Nephron progenitor cell (in vitro differentiated cells): Measurements from ENCODE around the gene RASA2.
A peak's percentile ranks its signal among the peaks of the same experiment; 100 is the strongest.

Experiments
- DNase-seq: peaks from one replicate; pipeline ENCODE4 v3.0.0; 2021
- H3K27ac Mint-ChIP-seq: 2 replicates; pipeline ENCODE4 v1.8.0; 2021; ENCODE audit warnings: mild to moderate bottlenecking, moderate library complexity, mixed read lengths
- H3K27me3 Mint-ChIP-seq: 2 replicates; pipeline ENCODE4 v1.8.0; 2021; ENCODE audit warnings: mild to moderate bottlenecking, low read depth, mixed read lengths; ENCODE audit not compliant: poor library complexity
- H3K36me3 Mint-ChIP-seq: 2 replicates; pipeline ENCODE4 v1.8.0; 2021; ENCODE audit warnings: low read depth, mixed read lengths
- H3K4me1 Mint-ChIP-seq: 2 replicates; pipeline ENCODE4 v1.8.0; 2021; ENCODE audit warnings: mixed read lengths
- H3K4me3 Mint-ChIP-seq: 2 replicates; pipeline ENCODE4 v1.8.0; 2021; ENCODE audit warnings: mild to moderate bottlenecking, moderate library complexity, mixed read lengths
- H3K9me3 Mint-ChIP-seq: 2 replicates; pipeline ENCODE4 v1.8.0; 2021; ENCODE audit warnings: mild to moderate bottlenecking, moderate library complexity, mixed read lengths
- TF ChIP-seq, protein P1 (sequence below): fragments of 200-600 bp; sonication (generic); IDR thresholded peaks from 2 replicates; pipeline ENCODE4 v1.5.0; 2021; ENCODE audit warnings: antibody characterized with exemption

The RASA2 gene

DNA sequence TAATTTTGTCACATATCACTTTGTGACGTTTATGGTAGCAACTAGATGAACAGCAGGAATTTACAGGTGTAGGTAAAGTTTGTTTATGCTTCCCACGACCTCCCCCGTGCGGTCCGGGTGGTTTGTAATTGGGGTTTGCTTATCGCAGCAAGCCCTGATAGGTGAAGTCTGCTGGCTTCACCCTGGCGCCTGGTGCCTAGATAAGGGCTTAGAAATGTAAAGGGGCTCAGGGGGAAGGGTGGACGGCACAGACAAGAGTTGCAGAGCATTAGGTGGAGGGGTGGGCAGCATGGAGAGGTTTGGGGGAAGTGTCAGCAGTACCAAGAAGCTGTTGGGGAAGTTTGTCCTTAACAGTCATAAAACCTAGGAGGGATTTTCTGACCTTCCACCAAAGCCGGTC is 143.1 kb downstream of the RASA2 start:
- peaks cover 5% of the 10 kb centered on the region for H3K4me1 Mint-ChIP-seq
- H3K36me3 Mint-ChIP-seq, result peaks cover 5% of the 10 kb centered on the region
- H3K27ac Mint-ChIP-seq, result no peak overlapping the region
- no peak overlapping the region for H3K4me3 Mint-ChIP-seq
- peaks cover 22% of the 10 kb centered on the region for H3K9me3 Mint-ChIP-seq
- H3K27me3 Mint-ChIP-seq, result peaks cover 13% of the 10 kb centered on the region
- DNase-seq, result no peak
- TF ChIP-seq, protein P1, sequence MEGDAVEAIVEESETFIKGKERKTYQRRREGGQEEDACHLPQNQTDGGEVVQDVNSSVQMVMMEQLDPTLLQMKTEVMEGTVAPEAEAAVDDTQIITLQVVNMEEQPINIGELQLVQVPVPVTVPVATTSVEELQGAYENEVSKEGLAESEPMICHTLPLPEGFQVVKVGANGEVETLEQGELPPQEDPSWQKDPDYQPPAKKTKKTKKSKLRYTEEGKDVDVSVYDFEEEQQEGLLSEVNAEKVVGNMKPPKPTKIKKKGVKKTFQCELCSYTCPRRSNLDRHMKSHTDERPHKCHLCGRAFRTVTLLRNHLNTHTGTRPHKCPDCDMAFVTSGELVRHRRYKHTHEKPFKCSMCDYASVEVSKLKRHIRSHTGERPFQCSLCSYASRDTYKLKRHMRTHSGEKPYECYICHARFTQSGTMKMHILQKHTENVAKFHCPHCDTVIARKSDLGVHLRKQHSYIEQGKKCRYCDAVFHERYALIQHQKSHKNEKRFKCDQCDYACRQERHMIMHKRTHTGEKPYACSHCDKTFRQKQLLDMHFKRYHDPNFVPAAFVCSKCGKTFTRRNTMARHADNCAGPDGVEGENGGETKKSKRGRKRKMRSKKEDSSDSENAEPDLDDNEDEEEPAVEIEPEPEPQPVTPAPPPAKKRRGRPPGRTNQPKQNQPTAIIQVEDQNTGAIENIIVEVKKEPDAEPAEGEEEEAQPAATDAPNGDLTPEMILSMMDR, result no peak

DNA sequence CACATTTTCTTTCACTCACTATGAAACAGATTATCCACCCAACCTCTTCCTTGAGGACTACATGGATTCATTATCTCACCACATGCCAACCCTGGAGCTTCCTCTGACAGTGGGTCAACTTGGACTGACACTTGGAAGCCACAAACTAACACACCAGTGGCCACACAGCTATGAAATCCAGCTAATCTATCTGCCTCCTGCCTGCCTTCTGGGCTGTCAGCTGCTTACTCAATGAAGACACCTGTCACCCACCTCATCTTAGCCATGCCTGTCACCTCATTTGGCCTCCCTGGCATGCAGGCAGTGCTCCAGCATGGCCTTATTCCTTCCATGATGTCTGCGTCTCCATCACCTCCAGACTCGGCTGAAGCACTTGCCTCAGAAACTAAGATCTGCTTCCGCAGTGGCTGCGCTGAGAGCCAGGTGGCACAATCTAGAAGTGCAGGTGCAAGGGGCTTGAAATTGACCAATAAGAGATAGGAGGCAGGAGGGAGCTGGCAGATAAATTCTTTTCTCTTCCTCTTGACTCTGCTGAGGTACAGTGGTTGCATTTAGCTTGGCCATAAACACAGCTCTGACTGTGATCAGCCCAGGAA is 146.1 kb downstream of the RASA2 start:
- H3K27ac Mint-ChIP-seq, result no peak overlapping the region
- peaks cover 5% of the 10 kb centered on the region for H3K36me3 Mint-ChIP-seq
- TF ChIP-seq, protein P1, result no peak
- peaks cover 12% of the 10 kb centered on the region for H3K27me3 Mint-ChIP-seq
- peaks cover 18% of the 10 kb centered on the region for H3K9me3 Mint-ChIP-seq
- peaks cover 5% of the 10 kb centered on the region for H3K4me1 Mint-ChIP-seq
- DNase-seq, result no peak
- no peak overlapping the region for H3K4me3 Mint-ChIP-seq

DNA sequence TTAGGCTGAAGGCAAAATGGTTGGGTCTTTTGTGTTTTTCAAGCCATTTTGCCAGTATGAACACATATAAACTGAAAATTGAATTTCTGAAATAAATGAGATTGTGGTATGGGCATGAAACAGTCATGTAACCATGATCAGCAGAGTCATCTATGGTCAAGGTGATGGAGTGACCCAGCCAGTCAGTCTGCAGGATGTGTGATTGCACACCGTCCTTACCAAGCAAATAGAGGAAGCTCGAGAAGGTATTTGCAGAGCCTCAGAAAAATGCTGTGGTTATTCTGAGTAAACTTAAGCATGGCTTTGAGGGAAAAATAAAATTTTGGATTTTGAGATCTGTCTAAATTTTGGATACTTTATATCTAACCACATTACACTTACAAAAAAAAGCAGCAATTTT is 155.4 kb downstream of the RASA2 start:
- Mint-ChIP-seq H3K9me3 (no peaks in the 10 kb centered on the region), H3K4me3 (no peak overlapping the region), H3K36me3 (no peaks in the 10 kb centered on the region), H3K27me3 (peaks cover 5% of the 10 kb centered on the region), H3K4me1 (no peaks in the 10 kb centered on the region), H3K27ac (no peak overlapping the region)
- TF ChIP-seq, protein P1, result no peak
- DNase-seq, result no peak

DNA sequence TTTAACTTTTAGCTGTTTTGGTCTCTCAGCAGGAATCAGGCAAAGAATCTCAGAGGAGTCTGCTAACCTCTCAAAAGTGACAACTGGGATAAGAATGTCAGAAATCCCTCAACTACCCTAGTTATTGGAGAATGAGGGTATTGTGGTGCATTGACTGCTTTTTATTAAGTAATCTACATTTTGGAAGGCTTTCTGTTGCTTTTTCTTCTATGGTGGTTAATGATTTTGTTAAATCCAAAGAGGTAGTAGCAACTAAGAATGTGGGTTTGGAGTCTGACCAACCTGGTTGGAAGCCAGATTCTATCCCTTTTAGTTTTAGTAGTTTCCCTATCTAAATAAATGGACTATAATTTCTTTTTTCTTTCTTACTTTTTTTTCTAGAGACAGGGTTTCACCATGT is 156.6 kb downstream of the RASA2 start:
- Mint-ChIP-seq H3K27me3 (peaks cover 5% of the 10 kb centered on the region), H3K36me3 (no peaks in the 10 kb centered on the region), H3K4me1 (peaks cover 2% of the 10 kb centered on the region), H3K4me3 (no peak overlapping the region), H3K27ac (no peak overlapping the region), H3K9me3 (no peaks in the 10 kb centered on the region)
- TF ChIP-seq, protein P1, result no peak
- no peak for DNase-seq

- H3K27me3 Mint-ChIP-seq, result peaks cover 2% of the 10 kb centered on the region
- peaks cover 6% of the 10 kb centered on the region for H3K4me1 Mint-ChIP-seq
- no peak overlapping the region for H3K4me3 Mint-ChIP-seq
- no peaks in the 10 kb centered on the region for H3K36me3 Mint-ChIP-seq
- TF ChIP-seq, protein P1, result no peak
- no peaks in the 10 kb centered on the region for H3K9me3 Mint-ChIP-seq
- no peak overlapping the region for H3K27ac Mint-ChIP-seq
- no peak for DNase-seq
Observed at GRCh38 chr3:141643796-141644195, 157.0 kb downstream of the RASA2 start.

GRCh38 chr3:141644931-141645330 is 158.1 kb downstream of the RASA2 start:
- TF ChIP-seq, protein P1, result peak; percentile 60
- Mint-ChIP-seq H3K36me3 (no peaks in the 10 kb centered on the region), H3K4me3 (no peak overlapping the region), H3K4me1 (peaks cover 6% of the 10 kb centered on the region), H3K27ac (no peak overlapping the region), H3K27me3 (peaks cover 2% of the 10 kb centered on the region), H3K9me3 (no peaks in the 10 kb centered on the region)
- peak; percentile 71 for DNase-seq
